ENCODE results near the gene FSTL1.

- no peak for TF ChIP-seq ZFX (IDR thresholded peaks at IDR 0.05)
- no peak for TF ChIP-seq EZH2phosphoT487 (IDR thresholded peaks at IDR 0.05; ENCODE audit: borderline replicate concordance)
- no peak for TF ChIP-seq POLR2AphosphoS5 (IDR thresholded peaks at IDR 0.05; ENCODE audit: low read depth, low read length)
- no peak for TF ChIP-seq YY1 (IDR thresholded peaks at IDR 0.05; ENCODE audit: extremely low read depth, insufficient replicate concordance, low read depth, low read length)
- no peak for TF ChIP-seq ELF1 (IDR thresholded peaks at IDR 0.05; ENCODE audit: borderline replicate concordance, low read depth)
- no peak for TF ChIP-seq CTCF (IDR thresholded peaks at IDR 0.05 in 2 of 3, conservative IDR thresholded peaks at IDR 0.05 in 1 of 3; ENCODE audit: borderline replicate concordance in 1 of 3, insufficient read depth in 1 of 3, low read depth in 2 of 3, low read length in 2 of 3)
These were observed 32.3 kb downstream of the FSTL1 start for GRCh38 chr3:120418446-120418845.

All from HCT116 (cell line).